ENCODE results near the gene BTBD16. TPM values are rescaled to one million over a fixed set of nuclear protein-coding genes. Genes with fewer than 3 reads are reported as not detected.

BTBD16 gene
- total and polyA plus RNA-seq, 2 donors (not counting 1 experiment from before 2014, with no cell fraction given): not detected

DNA sequence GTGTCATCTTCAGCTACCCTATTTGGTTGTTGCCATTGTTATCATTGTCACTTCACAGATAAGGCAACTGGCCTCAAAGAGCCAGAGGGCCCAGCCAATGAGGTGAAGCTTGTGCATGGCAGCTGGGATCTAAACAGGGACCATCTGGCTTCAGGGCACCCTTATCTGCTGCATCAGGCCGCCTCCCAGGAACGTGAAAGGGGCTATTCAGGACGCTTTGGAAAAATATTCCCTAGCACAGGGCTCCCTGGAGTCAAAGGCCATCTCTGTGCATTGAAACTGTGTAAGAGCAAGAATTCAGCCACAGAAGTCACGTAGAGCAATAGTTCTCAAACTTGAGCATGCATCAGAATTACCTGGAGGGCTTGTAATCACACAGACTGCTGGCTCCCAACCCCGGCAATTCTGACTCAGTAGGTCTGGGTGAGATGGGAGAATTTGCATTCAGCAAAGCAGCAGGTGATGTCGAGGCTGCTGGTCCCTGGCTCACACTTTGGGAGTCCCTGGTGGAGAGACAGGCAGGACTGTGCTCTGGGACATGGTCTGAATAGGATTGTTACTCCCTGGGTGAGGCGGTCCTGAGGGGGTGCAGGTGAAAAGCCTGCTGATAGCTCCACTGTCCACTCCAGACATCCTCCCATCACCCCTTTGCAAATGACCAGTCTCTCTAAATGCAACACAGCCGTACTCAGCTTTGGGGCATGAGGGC lies 81.9 kb downstream of the BTBD16 start:
- ATAC-seq (ENCODE audit: low read depth): no peak
- H3K9me3 ChIP-seq (ENCODE audit: control extremely low read depth in 1 of 3, control insufficient read depth in 2 of 3, insufficient read depth in 1 of 3, low read length in 2 of 3): peaks cover 0 to 16% (median 2%) of the 10 kb centered on the region in 3 donors
- H3K4me3 Mint-ChIP-seq: no peak overlapping the region
- H3K27me3 Mint-ChIP-seq: peaks cover 57% of the 10 kb centered on the region
- H3K4me3 ChIP-seq (ENCODE audit: control extremely low read depth in 1 of 5, extremely low read depth in 1 of 5, insufficient read depth in 1 of 5, low read depth in 2 of 5, low read length in 4 of 5): no peak overlapping the region
- ChIA-PET CTCF (interaction anchor here (1.4 to 2.7 kb wide), 2 partner anchors 10 to 82 kb away, joined by 4 to 8 read pairs; no protein-coding TSS in a partner anchor), POLR2A (no interaction called here)
- H2AFZ ChIP-seq (ENCODE audit: insufficient read depth, low read depth, low read length, poor library complexity, severe bottlenecking): no peak overlapping the region
- no peak overlapping the region for H3K9ac ChIP-seq (ENCODE audit: low read length)
- no peaks in the 10 kb centered on the region for H3K79me2 ChIP-seq (ENCODE audit: control insufficient read depth, insufficient read depth, low read length)
- no peak overlapping the region for H3K27ac ChIP-seq (ENCODE audit: low read length in 2 of 2)
- no peak overlapping the region for H3K27ac Mint-ChIP-seq
- peaks cover 11% of the 10 kb centered on the region for H3K4me1 Mint-ChIP-seq
- no peak for TF ChIP-seq EZH2 (IDR thresholded peaks at IDR 0.05; ENCODE audit: borderline replicate concordance, insufficient read depth, low read depth, low read length, poor library complexity, severe bottlenecking)
- TF ChIP-seq, protein P1, sequence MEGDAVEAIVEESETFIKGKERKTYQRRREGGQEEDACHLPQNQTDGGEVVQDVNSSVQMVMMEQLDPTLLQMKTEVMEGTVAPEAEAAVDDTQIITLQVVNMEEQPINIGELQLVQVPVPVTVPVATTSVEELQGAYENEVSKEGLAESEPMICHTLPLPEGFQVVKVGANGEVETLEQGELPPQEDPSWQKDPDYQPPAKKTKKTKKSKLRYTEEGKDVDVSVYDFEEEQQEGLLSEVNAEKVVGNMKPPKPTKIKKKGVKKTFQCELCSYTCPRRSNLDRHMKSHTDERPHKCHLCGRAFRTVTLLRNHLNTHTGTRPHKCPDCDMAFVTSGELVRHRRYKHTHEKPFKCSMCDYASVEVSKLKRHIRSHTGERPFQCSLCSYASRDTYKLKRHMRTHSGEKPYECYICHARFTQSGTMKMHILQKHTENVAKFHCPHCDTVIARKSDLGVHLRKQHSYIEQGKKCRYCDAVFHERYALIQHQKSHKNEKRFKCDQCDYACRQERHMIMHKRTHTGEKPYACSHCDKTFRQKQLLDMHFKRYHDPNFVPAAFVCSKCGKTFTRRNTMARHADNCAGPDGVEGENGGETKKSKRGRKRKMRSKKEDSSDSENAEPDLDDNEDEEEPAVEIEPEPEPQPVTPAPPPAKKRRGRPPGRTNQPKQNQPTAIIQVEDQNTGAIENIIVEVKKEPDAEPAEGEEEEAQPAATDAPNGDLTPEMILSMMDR (IDR thresholded peaks at IDR 0.05): no peak
- no peaks in the 10 kb centered on the region for H3K36me3 ChIP-seq (replicated peaks in 1 of 2; ENCODE audit: control extremely low read depth in 1 of 2, control insufficient read depth in 1 of 2, extremely low read depth in 1 of 2, insufficient read depth in 2 of 2, low read length in 1 of 2)
- no peak overlapping the region for H3K4me2 ChIP-seq (replicated peaks; ENCODE audit: low read depth, low read length, poor library complexity, severe bottlenecking)
- intact Hi-C loops (cut with micrococcal nuclease): no loop called here
- H4K20me1 ChIP-seq (ENCODE audit: control insufficient read depth, insufficient read depth, low read length, poor library complexity, severe bottlenecking): no peaks in the 10 kb centered on the region
- DNase-seq: no peak
- WGBS (ENCODE audit: insufficient coverage): 56% methylated on average over 7 of the region's 8 CpGs
- peaks cover 0 to 29% (median 0%) of the 10 kb centered on the region in 4 experiments for H3K27me3 ChIP-seq (replicated peaks in 1 of 4; ENCODE audit: control extremely low read depth in 1 of 4, control insufficient read depth in 3 of 4, insufficient read depth in 4 of 4, low read length in 3 of 4)
- H3K4me1 ChIP-seq (ENCODE audit: control insufficient read depth in 2 of 2, insufficient read depth in 2 of 2, low read length in 2 of 2): peaks cover 11 to 13% of the 10 kb centered on the region in 2 donors
- no peaks in the 10 kb centered on the region for H3K9me3 Mint-ChIP-seq (ENCODE audit: insufficient read depth)

DNA sequence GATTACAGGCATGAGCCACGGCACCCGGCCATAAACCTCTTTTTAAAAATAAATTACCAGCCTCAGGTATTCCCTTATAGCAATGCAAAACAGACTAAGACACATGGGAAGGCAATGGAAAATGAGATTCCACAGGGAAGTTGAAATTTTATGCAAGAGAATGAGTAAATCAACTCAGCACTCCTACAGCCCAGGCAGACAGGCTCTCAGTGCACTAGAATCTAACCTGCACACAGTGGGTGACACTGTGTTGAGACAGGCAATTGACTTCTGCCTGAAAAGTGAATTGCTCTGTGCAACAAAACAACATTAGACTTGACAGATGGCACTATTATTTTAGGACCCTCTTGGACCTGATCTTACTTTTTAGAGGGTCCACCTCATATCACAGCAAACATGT lies 83.3 kb downstream of the BTBD16 start:
- no peak overlapping the region for H3K4me3 ChIP-seq (ENCODE audit: control extremely low read depth in 1 of 5, extremely low read depth in 1 of 5, insufficient read depth in 1 of 5, low read depth in 2 of 5, low read length in 4 of 5)
- POLR2A ChIA-PET: no interaction called here
- Mint-ChIP-seq H3K27ac (no peak overlapping the region), H3K4me1 (no peaks in the 10 kb centered on the region), H3K9me3 (ENCODE audit: insufficient read depth) (peaks cover 4% of the 10 kb centered on the region), H3K27me3 (peaks cover 66% of the 10 kb centered on the region), H3K4me3 (no peak overlapping the region)
- intact Hi-C loops (cut with micrococcal nuclease): no loop called here
- ATAC-seq (ENCODE audit: low read depth) (no peak), DNase-seq (no peak)
- WGBS (ENCODE audit: insufficient coverage): no CpG with 5 or more reads among the region's 2 CpGs
- CTCF ChIA-PET: no interaction called here
- no peaks in the 10 kb centered on the region for H3K79me2 ChIP-seq (ENCODE audit: control insufficient read depth, insufficient read depth, low read length)
- H2AFZ ChIP-seq (ENCODE audit: insufficient read depth, low read depth, low read length, poor library complexity, severe bottlenecking): no peak overlapping the region
- no peak overlapping the region for H3K4me2 ChIP-seq (replicated peaks; ENCODE audit: low read depth, low read length, poor library complexity, severe bottlenecking)
- peaks cover 0 to 29% (median 0%) of the 10 kb centered on the region in 4 experiments for H3K27me3 ChIP-seq (replicated peaks in 1 of 4; ENCODE audit: control extremely low read depth in 1 of 4, control insufficient read depth in 3 of 4, insufficient read depth in 4 of 4, low read length in 3 of 4)
- H3K9ac ChIP-seq (ENCODE audit: low read length): no peak overlapping the region
- no peak for TF ChIP-seq EZH2 (IDR thresholded peaks at IDR 0.05; ENCODE audit: borderline replicate concordance, insufficient read depth, low read depth, low read length, poor library complexity, severe bottlenecking)
- TF ChIP-seq, protein P1 (IDR thresholded peaks at IDR 0.05): no peak
- H3K27ac ChIP-seq (ENCODE audit: low read length in 2 of 2): no peak overlapping the region
- H3K36me3 ChIP-seq (replicated peaks in 1 of 2; ENCODE audit: control extremely low read depth in 1 of 2, control insufficient read depth in 1 of 2, extremely low read depth in 1 of 2, insufficient read depth in 2 of 2, low read length in 1 of 2): no peaks in the 10 kb centered on the region
- no peaks in the 10 kb centered on the region for H4K20me1 ChIP-seq (ENCODE audit: control insufficient read depth, insufficient read depth, low read length, poor library complexity, severe bottlenecking)
- H3K4me1 ChIP-seq (ENCODE audit: control insufficient read depth in 2 of 2, insufficient read depth in 2 of 2, low read length in 2 of 2): no peaks in the 10 kb centered on the region
- H3K9me3 ChIP-seq (ENCODE audit: control extremely low read depth in 1 of 3, control insufficient read depth in 2 of 3, insufficient read depth in 1 of 3, low read length in 2 of 3): peaks cover 0 to 21% (median 10%) of the 10 kb centered on the region in 3 donors

All from B cell (primary cell).